OCI-LY1 (cell line): ENCODE data around the gene IFT88.

Experiments
- H2AFZ ChIP-seq: fragments of 200-600 bp; sonication (generic), shearing (Covaris generic); 2 replicates; pipeline ENCODE4 v1.6.0; 2014; ENCODE audit warnings: antibody characterized with exemption, mild to moderate bottlenecking, low read length
- H3F3A ChIP-seq: fragments of 200-600 bp; sonication (generic), shearing (Covaris generic); 2 replicates; pipeline ENCODE4 v1.6.0; 2014; ENCODE audit warnings: mild to moderate bottlenecking, antibody characterized with exemption, low read length, moderate library complexity; ENCODE audit not compliant: insufficient read depth
- H3K27ac ChIP-seq: fragments of 200-600 bp; sonication (generic); 2 replicates; pipeline ENCODE4 v1.5.1; 2014; ENCODE audit warnings: low read length, mixed run types, mild to moderate bottlenecking, low read depth; ENCODE audit not compliant: poor library complexity, severe bottlenecking
- H3K27me3 ChIP-seq: fragments of 200-600 bp; sonication (generic); 2 replicates; pipeline ENCODE4 v1.6.0; 2014; ENCODE audit warnings: antibody characterized with exemption, mild to moderate bottlenecking, low read length, moderate library complexity; ENCODE audit not compliant: insufficient read depth
- H3K36me3 ChIP-seq: fragments of 200-600 bp; sonication (generic); 2 replicates; pipeline ENCODE4 v1.6.1; 2014; ENCODE audit warnings: mild to moderate bottlenecking, antibody characterized with exemption, low read length, moderate library complexity, mixed read lengths; ENCODE audit not compliant: insufficient read depth
- H3K4me1 ChIP-seq: fragments of 200-600 bp; sonication (generic); 2 replicates; pipeline ENCODE4 v1.5.1; 2014; ENCODE audit warnings: mild to moderate bottlenecking, low read length, moderate library complexity; ENCODE audit not compliant: insufficient read depth, severe bottlenecking
- H3K4me2 ChIP-seq: fragments of 200-600 bp; sonication (generic), shearing (Covaris generic); 2 replicates; pipeline ENCODE4 v1.6.1; 2014; ENCODE audit warnings: low read length
- H3K4me3 ChIP-seq: fragments of 200-600 bp; sonication (generic); 2 replicates; pipeline ENCODE4 v1.5.1; 2014; ENCODE audit warnings: low read length, low read depth, mild to moderate bottlenecking, mixed read lengths; ENCODE audit not compliant: poor library complexity, severe bottlenecking
- H3K79me2 ChIP-seq: fragments of 200-600 bp; shearing (Covaris generic); 2 replicates; pipeline ENCODE4 v1.6.1; 2016; ENCODE audit warnings: mixed run types, low read length, mixed read lengths; ENCODE audit not compliant: insufficient read depth
- H3K9ac ChIP-seq: fragments of 200-600 bp; sonication (generic), shearing (Covaris generic); 2 replicates; pipeline ENCODE4 v1.6.1; 2014; ENCODE audit warnings: mild to moderate bottlenecking, low read length, mixed read lengths
- H3K9me2 ChIP-seq: fragments of 200-600 bp; sonication (generic), shearing (Covaris generic); 2 replicates; pipeline ENCODE4 v1.6.1; 2014; ENCODE audit warnings: low read depth, mild to moderate bottlenecking, low read length, mixed read lengths
- H3K9me3 ChIP-seq: fragments of 200-600 bp; shearing (Covaris generic); 2 replicates; pipeline ENCODE4 v1.6.1; 2014; ENCODE audit warnings: low read length, mixed read lengths
- H4K20me1 ChIP-seq: fragments of 200-600 bp; sonication (generic), shearing (Covaris generic); 2 replicates; pipeline ENCODE4 v1.6.0; 2016; ENCODE audit warnings: mild to moderate bottlenecking, low read length; ENCODE audit not compliant: insufficient read depth
- EZH2 ChIP-seq: fragments of 200-600 bp; sonication (generic), shearing (Covaris generic); IDR thresholded peaks from 2 replicates; pipeline ENCODE4 v1.8.0; 2017; ENCODE audit warnings: borderline replicate concordance, mixed run types, mild to moderate bottlenecking, antibody characterized with exemption, low read length, moderate library complexity, mixed read lengths
- TF ChIP-seq, protein P1 (sequence below): fragments of 200-600 bp; sonication (generic), shearing (Covaris generic); IDR thresholded peaks from 2 replicates; pipeline ENCODE4 v1.5.1; 2017; ENCODE audit warnings: mild to moderate bottlenecking, antibody characterized with exemption, low read length, moderate library complexity, mixed read lengths

The IFT88 gene

GRCh38 chr13:20720499-20720898 is 153.5 kb downstream of the IFT88 start:
- H3K27me3 ChIP-seq: no peaks in the 10 kb centered on the region
- no peak overlapping the region for H2AFZ ChIP-seq
- TF ChIP-seq, protein P1, sequence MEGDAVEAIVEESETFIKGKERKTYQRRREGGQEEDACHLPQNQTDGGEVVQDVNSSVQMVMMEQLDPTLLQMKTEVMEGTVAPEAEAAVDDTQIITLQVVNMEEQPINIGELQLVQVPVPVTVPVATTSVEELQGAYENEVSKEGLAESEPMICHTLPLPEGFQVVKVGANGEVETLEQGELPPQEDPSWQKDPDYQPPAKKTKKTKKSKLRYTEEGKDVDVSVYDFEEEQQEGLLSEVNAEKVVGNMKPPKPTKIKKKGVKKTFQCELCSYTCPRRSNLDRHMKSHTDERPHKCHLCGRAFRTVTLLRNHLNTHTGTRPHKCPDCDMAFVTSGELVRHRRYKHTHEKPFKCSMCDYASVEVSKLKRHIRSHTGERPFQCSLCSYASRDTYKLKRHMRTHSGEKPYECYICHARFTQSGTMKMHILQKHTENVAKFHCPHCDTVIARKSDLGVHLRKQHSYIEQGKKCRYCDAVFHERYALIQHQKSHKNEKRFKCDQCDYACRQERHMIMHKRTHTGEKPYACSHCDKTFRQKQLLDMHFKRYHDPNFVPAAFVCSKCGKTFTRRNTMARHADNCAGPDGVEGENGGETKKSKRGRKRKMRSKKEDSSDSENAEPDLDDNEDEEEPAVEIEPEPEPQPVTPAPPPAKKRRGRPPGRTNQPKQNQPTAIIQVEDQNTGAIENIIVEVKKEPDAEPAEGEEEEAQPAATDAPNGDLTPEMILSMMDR: no peak
- no peak for TF ChIP-seq EZH2
- H3K4me3 ChIP-seq: no peak overlapping the region
- H3K4me2 ChIP-seq: no peak overlapping the region
- no peaks in the 10 kb centered on the region for H4K20me1 ChIP-seq
- no peaks in the 10 kb centered on the region for H3K79me2 ChIP-seq
- no peaks in the 10 kb centered on the region for H3K9me2 ChIP-seq
- no peaks in the 10 kb centered on the region for H3F3A ChIP-seq
- no peak overlapping the region for H3K9ac ChIP-seq
- no peaks in the 10 kb centered on the region for H3K36me3 ChIP-seq
- no peaks in the 10 kb centered on the region for H3K9me3 ChIP-seq
- no peaks in the 10 kb centered on the region for H3K4me1 ChIP-seq
- H3K27ac ChIP-seq: no peak overlapping the region

DNA sequence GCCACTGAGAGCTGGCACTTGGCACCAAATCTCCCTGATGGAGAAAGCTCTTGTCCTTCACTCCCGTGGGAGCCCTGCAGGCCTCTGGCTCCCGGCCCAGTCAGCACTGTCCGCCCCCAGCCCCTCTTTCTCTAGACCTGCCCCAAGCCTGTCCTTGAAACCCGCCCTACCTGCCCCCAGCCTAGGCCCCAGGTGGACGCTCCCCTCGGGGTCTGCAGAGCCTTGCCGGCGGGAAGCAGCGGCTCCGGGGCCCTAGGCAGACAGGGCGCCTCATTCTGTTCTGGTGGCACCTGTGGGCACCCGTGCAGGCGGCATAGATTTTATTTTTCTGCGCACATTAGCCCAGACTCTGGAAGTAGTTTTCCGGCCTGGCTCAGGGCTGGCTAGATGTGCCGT is 154.1 kb downstream of the IFT88 start:
- H3K27me3 ChIP-seq: no peaks in the 10 kb centered on the region
- H3K27ac ChIP-seq: no peak overlapping the region
- no peaks in the 10 kb centered on the region for H3K9me3 ChIP-seq
- H3K36me3 ChIP-seq: no peaks in the 10 kb centered on the region
- no peak overlapping the region for H3K4me3 ChIP-seq
- H3K9ac ChIP-seq: no peak overlapping the region
- no peaks in the 10 kb centered on the region for H3F3A ChIP-seq
- TF ChIP-seq, protein P1: no peak
- TF ChIP-seq EZH2: no peak
- H2AFZ ChIP-seq: no peak overlapping the region
- no peaks in the 10 kb centered on the region for H3K4me1 ChIP-seq
- no peaks in the 10 kb centered on the region for H4K20me1 ChIP-seq
- H3K79me2 ChIP-seq: no peaks in the 10 kb centered on the region
- H3K4me2 ChIP-seq: no peak overlapping the region
- no peaks in the 10 kb centered on the region for H3K9me2 ChIP-seq

DNA sequence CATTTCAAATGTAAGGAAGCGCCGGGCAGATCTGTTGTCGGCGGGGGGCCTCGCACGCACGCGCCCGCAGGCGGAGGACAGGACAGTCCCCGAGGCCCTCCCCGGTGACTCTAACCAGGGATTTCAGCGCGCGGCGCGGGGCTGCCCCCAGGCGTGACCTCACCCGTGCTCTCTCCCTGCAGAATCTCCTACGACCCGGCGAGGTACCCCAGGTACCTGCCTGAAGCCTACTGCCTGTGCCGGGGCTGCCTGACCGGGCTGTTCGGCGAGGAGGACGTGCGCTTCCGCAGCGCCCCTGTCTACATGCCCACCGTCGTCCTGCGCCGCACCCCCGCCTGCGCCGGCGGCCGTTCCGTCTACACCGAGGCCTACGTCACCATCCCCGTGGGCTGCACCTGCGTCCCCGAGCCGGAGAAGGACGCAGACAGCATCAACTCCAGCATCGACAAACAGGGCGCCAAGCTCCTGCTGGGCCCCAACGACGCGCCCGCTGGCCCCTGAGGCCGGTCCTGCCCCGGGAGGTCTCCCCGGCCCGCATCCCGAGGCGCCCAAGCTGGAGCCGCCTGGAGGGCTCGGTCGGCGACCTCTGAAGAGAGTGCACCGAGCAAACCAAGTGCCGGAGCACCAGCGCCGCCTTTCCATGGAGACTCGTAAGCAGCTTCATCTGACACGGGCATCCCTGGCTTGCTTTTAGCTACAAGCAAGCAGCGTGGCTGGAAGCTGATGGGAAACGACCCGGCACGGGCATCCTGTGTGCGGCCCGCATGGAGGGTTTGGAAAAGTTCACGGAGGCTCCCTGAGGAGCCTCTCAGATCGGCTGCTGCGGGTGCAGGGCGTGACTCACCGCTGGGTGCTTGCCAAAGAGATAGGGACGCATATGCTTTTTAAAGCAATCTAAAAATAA is 154.7 kb downstream of the IFT88 start:
- Histone ChIP-seq H3F3A (no peaks in the 10 kb centered on the region), H3K36me3 (no peaks in the 10 kb centered on the region), H3K27me3 (no peaks in the 10 kb centered on the region), H3K4me3 (no peak overlapping the region), H2AFZ (no peak overlapping the region), H4K20me1 (no peaks in the 10 kb centered on the region), H3K9me2 (no peaks in the 10 kb centered on the region), H3K9me3 (no peaks in the 10 kb centered on the region), H3K4me1 (no peaks in the 10 kb centered on the region), H3K27ac (no peak overlapping the region), H3K79me2 (no peaks in the 10 kb centered on the region), H3K9ac (no peak overlapping the region), H3K4me2 (no peak overlapping the region)
- TF ChIP-seq, protein P1: no peak
- TF ChIP-seq EZH2: no peak
